Lower leg skin (tissue), 4 donors: Measurements from ENCODE around the gene B4GALNT4. TPM values are rescaled to one million over a fixed set of nuclear protein-coding genes. Genes with fewer than 3 reads are reported as not detected.

Experiments
- DNase-seq, 2 donors: peaks; one replicate each; pipeline ENCODE4 v3.0.0-alpha.2; 2019; ENCODE audit warnings: low spot score in 2 of 2
- H3K4me3 ChIP-seq: fragments of 200-600 bp; sonication (generic); 2 replicates; pipeline ENCODE4 v1.5.1; 2017; ENCODE audit warnings: mild to moderate bottlenecking, low read depth; ENCODE audit not compliant: poor library complexity, severe bottlenecking
- CTCF ChIP-seq, 3 donors: fragments of 450-650 bp; IDR thresholded peaks; one replicate each; pipeline ENCODE4 v1.5.1; 2016; ENCODE audit warnings: antibody characterized with exemption in 3 of 3, mild to moderate bottlenecking in 3 of 3, moderate library complexity in 2 of 3
- POLR2A ChIP-seq, 2 donors: fragments of 450-650 bp; IDR thresholded peaks; one replicate each; pipeline ENCODE4 v1.6.1; 2016 to 2017; ENCODE audit warnings: antibody characterized with exemption in 2 of 2, mild to moderate bottlenecking in 1 of 2, moderate library complexity in 1 of 2
- WGBS, 2 donors: methylation state at CpG; one replicate each; pipeline ENCODE4 v1.1.5; 2018; 5-methylcytosine and 5-hydroxymethylcytosine counted together
- intact Hi-C: fragments of 100-400 bp; cut with DNase I; formaldehyde crosslinking; loops from one replicate; pipeline ENCODE4 v1.15.0; 2023; ENCODE audit warnings: low total_unique reads
- total RNA-seq, 4 donors: library from RNA; depleted of rRNA; stranded (reverse); fragments of >200 nt; gene quantifications; one replicate each; pipeline ENCODE4 v1.1.0, GENCODE V29; 2016

Gene B4GALNT4
- total RNA-seq, 4 donors from 2014 or later: 1.8 to 20.0 (median 5.0) TPM

GRCh38 chr11:403761-404431, 34.6 kb downstream of the B4GALNT4 start:
- 87% methylated on average over 22 to 27 of the region's 27 CpGs for WGBS, 2 donors
- TF ChIP-seq POLR2A (IDR thresholded peaks at IDR 0.05): no peak
- TF ChIP-seq CTCF (IDR thresholded peaks at IDR 0.05): no peak
- intact Hi-C loops: loop anchor here (10.0 kb wide), 1 partner anchor 101 kb away; the partner anchor contains the start of gene RNH1
- H3K4me3 ChIP-seq: no peak overlapping the region
- DNase-seq: no peak

- WGBS, 2 donors: 85 to 91% methylated on average over 9 to 14 of the region's 14 CpGs
- no peak for DNase-seq
- intact Hi-C loops: loop anchor here (10.0 kb wide), 1 partner anchor 100 kb away; the partner anchor contains the start of gene RNH1
- H3K4me3 ChIP-seq: no peak overlapping the region
- TF ChIP-seq CTCF (IDR thresholded peaks at IDR 0.05): no peak
- TF ChIP-seq POLR2A (IDR thresholded peaks at IDR 0.05): no peak
These were observed 35.4 kb downstream of the B4GALNT4 start for GRCh38 chr11:404551-405264.

DNA sequence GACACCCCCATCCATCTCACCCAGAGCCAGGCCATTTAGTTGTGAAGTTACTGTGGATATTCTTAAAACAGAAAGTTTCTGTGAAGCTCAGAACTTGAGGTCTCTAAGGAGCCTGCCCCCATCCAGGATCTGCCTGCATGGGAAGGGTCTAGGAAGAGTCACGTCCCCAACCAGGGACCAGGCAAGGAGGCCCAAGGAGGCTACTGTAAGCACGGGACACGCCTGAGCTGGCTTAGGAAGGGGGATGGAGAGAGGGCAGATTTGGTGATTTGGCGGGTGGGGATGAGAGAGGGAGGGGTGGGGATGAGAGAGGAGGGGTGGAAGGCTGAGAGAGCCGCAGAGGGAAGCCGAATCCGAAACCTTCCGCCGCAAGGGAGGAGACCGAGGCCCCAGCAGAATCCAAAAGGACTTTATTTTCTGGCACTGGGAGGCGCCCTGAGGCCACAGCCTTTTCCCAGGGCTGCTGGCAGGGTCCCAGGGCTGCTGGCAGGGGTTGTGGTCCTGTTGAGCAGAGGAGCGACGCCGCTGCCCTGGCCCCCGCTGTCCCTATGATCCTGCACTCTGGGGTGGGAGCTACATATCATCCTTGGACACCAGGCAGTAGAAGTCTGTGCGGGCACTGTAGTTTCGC, 36.1 kb downstream of the B4GALNT4 start:
- 40 to 48% methylated on average over 17 of the region's 17 CpGs for WGBS, 2 donors
- intact Hi-C loops: loop anchor here (10.0 kb wide), 1 partner anchor 99 kb away; the partner anchor contains the start of gene RNH1

GRCh38 chr11:405954-406795, 36.9 kb downstream of the B4GALNT4 start:
- H3K4me3 ChIP-seq: peak overlapping the region; percentile 23
- intact Hi-C loops: loop anchor here (10.0 kb wide), 1 partner anchor 99 kb away; the partner anchor contains the start of gene RNH1
- WGBS, 2 donors: 36 to 47% methylated on average over 27 to 35 of the region's 47 CpGs
- peak in 1 of 2 donors; percentile 87 for DNase-seq
- no peak for TF ChIP-seq CTCF (IDR thresholded peaks at IDR 0.05)
- no peak for TF ChIP-seq POLR2A (IDR thresholded peaks at IDR 0.05)

More for the DNA sequence above, 36.1 kb downstream of the B4GALNT4 start:
- no peak for TF ChIP-seq POLR2A (IDR thresholded peaks at IDR 0.05)
- no peak for TF ChIP-seq CTCF (IDR thresholded peaks at IDR 0.05)
- H3K4me3 ChIP-seq: no peak overlapping the region
- no peak for DNase-seq
